SW480 (cell line): Measurements from ENCODE around the gene MED12L.
A peak's percentile ranks its signal among the peaks of the same experiment; 100 is the strongest.

Experiments
- DNase-seq: peaks from one replicate; pipeline ENCODE4 v3.0.0-alpha.2; 2016; ENCODE audit warnings: low spot score

Gene MED12L

DNA sequence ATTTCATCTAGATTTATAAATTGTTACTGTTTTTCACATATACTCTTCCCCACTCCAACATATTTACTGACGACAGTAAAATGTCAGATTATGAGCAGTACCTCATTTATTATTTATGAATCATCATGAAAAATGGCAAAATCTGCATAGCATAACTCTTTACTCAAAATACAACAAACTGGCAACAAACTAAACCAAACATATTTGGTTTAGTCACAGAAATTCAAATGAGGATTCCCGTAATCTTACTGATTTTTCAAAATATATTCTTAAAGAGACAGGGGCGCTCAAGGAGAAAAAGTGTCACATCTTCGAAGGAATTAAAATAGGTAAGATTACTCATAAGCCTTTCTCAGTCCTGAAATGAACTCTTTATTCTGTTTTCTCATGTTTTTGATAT is 234.2 kb downstream of the MED12L start:
- no peak for DNase-seq

- no peak for DNase-seq
These were observed 234.7 kb downstream of the MED12L start for GRCh38 chr3:151320131-151320530.

- no peak for DNase-seq
These were observed 236.1 kb downstream of the MED12L start for GRCh38 chr3:151321526-151321925.

DNA sequence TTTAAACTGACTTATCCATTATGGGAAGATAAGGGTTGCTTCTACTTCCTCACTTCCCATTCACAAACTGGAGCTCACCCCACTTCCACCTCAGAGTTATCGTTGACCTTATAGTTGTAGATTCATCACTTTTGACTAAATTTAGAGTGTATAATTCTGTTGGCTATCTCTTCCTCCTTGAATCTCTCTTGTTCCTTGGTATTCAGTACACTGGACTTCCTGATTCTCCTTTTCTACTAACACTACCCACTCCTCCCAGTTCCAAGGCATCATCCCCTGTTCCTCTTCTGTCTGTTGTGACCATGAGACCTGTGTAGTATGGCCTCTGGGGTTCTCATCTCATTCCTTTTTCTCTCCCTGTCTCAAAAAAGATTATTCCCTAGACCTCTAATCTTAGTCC is 237.0 kb downstream of the MED12L start:
- DNase-seq: no peak

DNA sequence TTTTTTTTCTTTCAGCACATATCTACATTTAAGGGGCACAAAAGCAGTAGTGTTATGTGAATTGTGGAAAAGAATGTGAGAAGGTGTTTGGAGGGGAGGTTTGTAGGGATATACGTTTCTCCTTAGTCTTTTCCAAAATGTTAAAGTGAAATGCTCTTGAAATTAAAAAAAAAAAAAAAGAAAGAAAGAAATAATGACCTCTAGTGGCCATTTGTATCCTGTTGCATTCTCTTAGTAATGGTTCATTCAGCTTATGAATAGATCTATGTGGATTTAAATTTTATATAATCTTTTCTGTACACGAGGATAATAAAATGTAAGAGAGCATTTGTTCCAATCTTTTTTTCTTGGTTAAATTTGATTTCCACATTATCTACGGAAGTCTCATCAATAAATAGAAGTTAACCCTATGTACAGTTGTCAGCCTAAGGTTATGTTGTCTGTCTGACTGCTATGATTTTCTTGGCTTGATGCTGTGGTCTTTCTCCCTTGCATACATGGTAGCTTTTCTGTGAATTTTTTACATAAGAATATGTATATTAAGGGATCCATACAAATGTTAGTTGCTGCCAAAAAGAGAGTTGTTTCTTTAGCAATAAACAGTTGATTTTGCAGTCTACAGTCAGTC is 242.2 kb downstream of the MED12L start:
- DNase-seq: peak; percentile 31

GRCh38 chr3:151328298-151328995 is 243.0 kb downstream of the MED12L start:
- peak; percentile 48 for DNase-seq

GRCh38 chr3:151329363-151329762 is 243.9 kb downstream of the MED12L start, which contains the start of gene P2RY13:
P2RY13 (minus strand) TSS chr3:151329549; CDS start chr3:151329528, 21 bp downstream.
- no peak for DNase-seq

GRCh38 chr3:151330379-151330778 is 244.9 kb downstream of the MED12L start:
- DNase-seq: no peak

DNA sequence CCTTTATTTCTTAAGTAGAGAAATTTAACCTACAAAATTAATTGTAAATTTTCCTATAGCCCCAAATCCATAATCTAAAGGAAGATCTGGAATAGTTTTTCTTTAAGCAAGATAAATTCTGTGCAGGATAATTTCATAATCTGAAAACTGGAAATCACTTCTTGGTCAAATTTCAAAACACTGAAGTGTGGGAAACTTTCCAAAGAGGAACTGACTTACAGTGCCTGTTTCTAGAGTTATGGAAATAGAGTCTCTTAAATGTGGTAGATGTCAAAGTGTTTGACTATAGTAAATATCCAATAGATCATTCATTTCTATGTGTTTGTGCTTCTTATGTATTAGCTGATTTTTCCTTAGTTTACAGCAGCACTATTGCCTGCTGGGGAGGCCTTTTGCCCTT is 245.4 kb downstream of the MED12L start:
- no peak for DNase-seq

GRCh38 chr3:151331696-151332095 is 246.2 kb downstream of the MED12L start:
- DNase-seq: no peak

DNA sequence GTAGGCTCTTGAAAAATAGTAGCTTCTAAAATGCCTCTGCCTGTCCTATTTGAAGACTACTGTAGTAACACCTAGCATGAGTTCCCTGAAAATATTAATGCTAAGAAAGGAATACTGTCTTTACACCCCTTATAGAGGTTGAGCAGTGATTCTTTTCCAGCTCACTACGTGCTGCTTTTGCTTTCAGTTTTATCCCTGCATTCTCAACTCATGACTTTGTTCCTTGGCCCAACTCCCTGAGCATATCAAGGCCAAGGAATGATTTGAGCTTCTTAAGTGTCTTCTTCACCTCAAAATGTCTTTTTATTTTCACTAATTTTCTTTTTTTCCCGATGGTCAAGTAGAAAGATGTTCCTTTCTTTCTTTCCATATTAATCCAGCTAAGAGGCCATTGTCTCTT is 260.4 kb downstream of the MED12L start:
- no peak for DNase-seq

- DNase-seq: no peak
These were observed 260.8 kb downstream of the MED12L start for GRCh38 chr3:151346292-151346691.

DNA sequence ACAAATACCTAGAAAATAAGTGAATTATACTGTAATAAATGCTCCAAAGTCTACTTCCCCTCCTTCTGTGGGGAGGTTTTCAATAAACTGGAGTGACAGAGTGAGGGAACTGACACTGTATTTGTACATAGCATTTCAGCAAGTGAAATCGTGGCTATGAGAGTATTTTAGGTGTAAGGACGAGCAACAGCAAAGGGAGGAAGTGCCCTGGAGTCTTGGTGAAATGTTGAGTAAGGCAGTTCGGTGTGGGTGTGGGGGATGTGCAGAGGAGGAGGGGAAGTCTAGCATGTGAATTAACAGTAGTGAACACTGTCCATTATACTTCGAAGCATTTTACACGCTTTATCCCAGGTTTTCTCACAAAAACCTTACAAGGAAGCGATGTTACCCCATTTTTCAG is 262.0 kb downstream of the MED12L start:
- no peak for DNase-seq

DNA sequence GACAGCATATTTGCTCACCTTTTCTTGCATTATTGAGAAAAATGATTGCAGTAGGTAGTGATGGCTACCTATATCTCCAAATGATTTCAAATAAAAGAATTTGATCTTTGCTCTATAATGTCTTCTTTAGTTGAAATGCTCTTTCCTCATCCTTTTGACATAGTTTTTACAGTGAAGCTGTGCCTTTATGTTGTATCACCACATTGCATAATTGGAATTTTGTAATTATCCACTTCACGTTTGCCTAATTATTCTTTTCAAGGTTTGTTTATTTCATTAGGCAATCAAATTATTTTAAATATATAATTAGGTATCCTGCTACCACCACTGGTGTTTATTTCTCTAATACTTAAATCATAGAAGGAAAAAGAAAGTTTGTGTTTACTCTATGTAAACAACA is 265.2 kb downstream of the MED12L start:
- no peak for DNase-seq

DNA sequence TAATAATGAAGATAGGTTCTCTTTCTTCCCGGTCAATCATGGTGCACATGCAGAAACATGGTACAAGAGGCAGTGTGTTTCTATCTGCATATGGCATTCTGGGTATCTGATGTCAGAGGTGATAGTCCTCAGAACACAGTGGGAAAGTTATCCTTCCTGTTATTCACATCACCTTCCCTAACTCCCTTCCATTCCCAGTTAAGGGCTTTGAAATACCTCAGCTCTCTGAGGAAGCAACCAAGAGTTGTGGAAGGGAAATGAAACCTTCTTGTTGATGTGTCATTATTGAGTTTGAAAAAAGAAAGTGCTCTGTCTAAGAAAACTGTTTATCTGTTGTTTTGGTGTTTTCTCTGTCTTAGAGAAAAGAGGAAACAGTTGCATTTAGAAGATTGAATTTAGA is 265.8 kb downstream of the MED12L start:
- no peak for DNase-seq

- no peak for DNase-seq
These were observed 266.2 kb downstream of the MED12L start for GRCh38 chr3:151351648-151352047.

DNA sequence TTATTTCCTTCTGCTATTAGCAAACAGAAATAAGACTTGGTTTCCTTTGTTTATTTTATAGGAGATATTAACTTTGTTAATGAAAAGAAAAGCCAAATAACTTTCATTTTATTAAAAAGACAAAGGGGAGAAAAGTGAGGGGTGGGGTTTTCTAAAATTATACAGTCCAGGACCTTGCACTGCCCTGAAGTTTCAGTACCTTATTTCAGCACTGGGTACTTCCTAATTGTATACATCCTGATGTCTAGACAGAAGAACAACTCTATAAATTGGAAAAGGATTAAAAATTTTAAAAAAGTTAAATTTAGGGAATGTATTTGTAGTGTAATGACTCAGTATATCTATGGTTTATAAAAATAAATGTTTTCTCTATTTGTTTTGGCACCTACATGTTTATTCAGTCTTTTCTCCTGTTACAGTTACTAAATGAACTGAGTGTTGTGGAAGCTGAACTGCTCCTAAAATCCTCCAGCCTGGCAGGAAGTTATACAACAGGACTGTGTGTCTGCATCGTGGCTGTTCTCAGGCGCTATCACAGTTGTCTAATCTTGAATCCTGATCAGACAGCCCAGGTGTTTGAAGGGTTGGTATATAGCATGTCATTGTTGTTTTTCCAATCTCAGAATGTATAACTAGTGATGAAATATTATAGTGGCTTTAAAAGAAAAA is 271.5 kb downstream of the MED12L start:
- no peak for DNase-seq

DNA sequence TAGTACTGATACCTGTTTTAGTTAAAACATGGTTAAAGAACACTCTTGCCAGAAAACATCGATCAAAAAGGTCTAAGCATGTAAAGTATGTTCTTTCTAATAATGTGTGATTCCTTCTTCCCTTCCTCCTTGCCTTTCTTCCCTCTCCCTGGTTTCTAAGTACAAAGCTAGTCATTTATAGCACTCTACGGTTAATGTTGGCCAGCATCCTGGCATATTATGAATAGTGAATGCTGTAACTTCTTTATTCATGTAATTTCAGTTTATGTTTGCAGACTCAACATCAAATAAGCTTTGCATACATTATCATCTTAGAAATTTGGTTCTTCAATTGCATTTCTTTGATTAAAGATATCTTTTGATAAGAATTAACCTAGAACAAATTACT is 272.0 kb downstream of the MED12L start:
- no peak for DNase-seq

GRCh38 chr3:151362751-151363174 is 277.3 kb downstream of the MED12L start:
- no peak for DNase-seq

DNA sequence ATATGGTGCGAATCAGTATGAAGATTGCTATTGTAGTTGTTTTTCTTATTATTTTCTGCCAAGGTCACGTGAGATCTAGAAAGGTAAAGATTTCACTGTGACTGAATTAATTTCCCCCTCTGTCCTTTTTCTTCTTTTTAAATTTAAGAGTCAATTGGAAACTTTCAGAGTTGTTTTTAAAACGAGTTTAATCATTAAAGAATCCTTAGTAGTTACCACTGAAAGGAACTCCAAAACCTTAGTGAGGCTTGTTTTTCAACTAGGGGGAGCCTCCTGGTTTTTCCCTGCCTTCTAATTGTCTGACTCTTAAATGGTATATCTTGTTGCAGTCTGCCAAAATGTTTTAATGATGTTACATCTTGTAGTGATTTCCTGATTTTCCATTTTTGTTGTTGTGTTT is 281.5 kb downstream of the MED12L start:
- no peak for DNase-seq

DNA sequence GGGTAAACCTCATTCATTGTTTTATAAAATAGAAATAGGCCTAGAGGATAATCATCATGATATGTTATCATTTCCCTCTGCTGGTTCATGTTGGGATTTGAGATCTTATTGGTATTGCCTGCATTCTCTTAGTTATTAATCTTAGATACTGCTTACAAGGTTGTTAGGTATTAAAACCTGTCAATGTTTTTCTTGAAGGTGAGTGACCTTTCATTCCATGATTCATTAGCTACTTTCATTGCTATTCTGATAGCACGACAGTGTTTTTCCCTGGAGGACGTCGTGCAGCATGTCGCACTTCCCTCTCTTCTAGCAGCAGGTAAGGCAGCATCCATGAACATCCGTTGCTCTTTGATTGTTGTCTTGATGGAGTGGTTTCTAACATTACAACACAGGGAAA is 282.0 kb downstream of the MED12L start:
- no peak for DNase-seq

- DNase-seq: no peak
These were observed 286.1 kb downstream of the MED12L start for GRCh38 chr3:151371526-151371925.

- no peak for DNase-seq
These were observed 286.8 kb downstream of the MED12L start for GRCh38 chr3:151372063-151372820.
